ENCODE data around the gene SULT1A2.
"Not testable (repeated sequence)": the region's sequence is repeated elsewhere in the genome, so short reads cannot be mapped to it uniquely, and the experiment has no call there.

GRCh38 chr16:28566233-28566925 lies 30.5 kb downstream of the SULT1A2 start:
- TF ChIP-seq ZNF318 (CRISPR knock-in tag; IDR thresholded peaks at IDR 0.05); ATF3 (CRISPR knock-in tag; IDR thresholded peaks at IDR 0.05); KLF16 (CRISPR knock-in tag; IDR thresholded peaks at IDR 0.05); ZNF432 (CRISPR knock-in tag; IDR thresholded peaks at IDR 0.05; ENCODE audit: borderline replicate concordance): not testable (repeated sequence)
